ENCODE measurements around the gene IZUMO3. TPM values are rescaled to one million over a fixed set of nuclear protein-coding genes. Genes with fewer than 3 reads are reported as not detected.

IZUMO3 gene, protein sequence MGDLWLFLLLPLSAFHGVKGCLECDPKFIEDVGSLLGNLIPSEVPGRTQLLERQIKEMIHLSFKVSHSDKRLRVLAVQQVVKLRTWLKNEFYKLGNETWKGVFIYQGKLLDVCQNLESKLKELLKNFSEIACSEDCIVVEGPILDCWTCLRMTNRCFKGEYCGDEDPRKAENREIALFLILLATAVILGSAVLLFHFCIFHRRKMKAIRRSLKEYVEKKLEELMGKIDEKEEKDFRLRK
- polyA plus RNA-seq (2013, experiment 1 of 2) = not detected
- polyA plus RNA-seq (2013, experiment 2 of 2) = not detected

DNA sequence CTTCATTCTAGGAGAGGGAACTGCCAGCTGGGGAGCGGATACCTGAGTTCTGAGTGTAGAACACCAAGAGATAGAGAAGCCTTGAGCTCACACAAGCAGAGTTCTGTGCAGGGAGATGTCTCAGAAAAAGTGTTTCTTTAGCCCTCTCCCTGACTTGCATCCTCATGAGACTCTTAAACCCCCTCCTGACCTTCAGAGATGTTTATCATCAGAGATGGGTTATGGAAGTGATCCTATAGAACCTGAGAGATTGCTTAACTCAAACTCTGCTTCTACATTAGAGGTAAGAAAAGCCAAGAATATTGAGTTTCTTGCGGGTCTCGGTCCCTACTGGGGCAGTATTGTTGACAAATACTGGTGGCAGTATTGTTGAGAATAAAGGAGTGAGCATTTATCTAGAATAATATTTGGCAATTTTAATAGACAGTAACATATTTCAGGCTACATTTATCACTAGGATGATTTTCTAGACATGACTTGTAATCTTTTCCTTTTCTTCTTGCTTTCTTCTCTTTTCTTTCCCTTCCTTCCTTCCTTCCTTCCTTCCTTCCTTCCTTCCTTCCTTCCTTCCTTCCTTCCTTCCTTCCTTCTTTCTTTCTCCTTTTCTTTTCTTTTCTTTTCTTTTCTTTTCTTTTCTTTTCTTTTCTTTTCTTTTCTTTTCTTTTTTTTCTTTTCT is at the start of gene IZUMO3:
Gene IZUMO3, minus strand, starts transcription at position 51 of the 676 bp plus-strand sequence. CDS start 248 bp downstream, outside the sequence.
- no CpG with 5 or more reads among the region's 3 CpGs for WGBS, 2 donors (ENCODE audit: extremely low coverage in 2 of 2, insufficient read length in 2 of 2, insufficient replicate concordance in 1 of 2)
- Histone ChIP-seq H3K9me3 (replicated peaks in 1 of 2; ENCODE audit: control insufficient read depth in 2 of 2, insufficient read depth in 1 of 2, low read depth in 1 of 2, low read length in 2 of 2) (no peaks in the 10 kb centered on the region), H2BK15ac (ENCODE audit: low read length) (no peak within 1 kb of the TSS), H2AK5ac (ENCODE audit: low read depth, low read length) (no peak within 1 kb of the TSS), H3K79me1 (ENCODE audit: low read depth, low read length) (no peaks in the 10 kb centered on the region), H3K36me3 (replicated peaks in 1 of 2; ENCODE audit: control insufficient read depth in 2 of 2, insufficient read depth in 2 of 2, low read length in 2 of 2) (no peaks in the 10 kb centered on the region), H2AFZ (ENCODE audit: low read length) (no peak within 1 kb of the TSS), H3K14ac (ENCODE audit: low read length) (no peak within 1 kb of the TSS), H2BK12ac (ENCODE audit: low read length) (no peak within 1 kb of the TSS), H3K4me1 (ENCODE audit: control insufficient read depth in 2 of 2, insufficient read depth in 1 of 2, low read depth in 1 of 2, low read length in 2 of 2) (no peaks in the 10 kb centered on the region), H3K4ac (ENCODE audit: low read length) (no peak within 1 kb of the TSS), H3K4me2 (ENCODE audit: insufficient read depth, low read length, poor library complexity, severe bottlenecking) (no peak within 1 kb of the TSS), H4K91ac (ENCODE audit: low read depth, low read length, poor library complexity) (no peak within 1 kb of the TSS), H3K27me3 (ENCODE audit: control insufficient read depth in 3 of 3, insufficient read depth in 3 of 3, low read depth in 1 of 3, low read length in 3 of 3) (peaks cover 0 to 5% (median 0%) of the 10 kb centered on the region in 3 experiments), H2BK120ac (ENCODE audit: low read depth, low read length) (no peak within 1 kb of the TSS), H2BK5ac (ENCODE audit: low read length) (no peak within 1 kb of the TSS), H3K27ac (replicated peaks; ENCODE audit: low read length) (no peak within 1 kb of the TSS), H3K18ac (ENCODE audit: low read length) (no peak within 1 kb of the TSS), H4K8ac (ENCODE audit: low read depth, low read length) (no peak within 1 kb of the TSS), H3K4me3 (ENCODE audit: low read length in 2 of 2) (no peak within 1 kb of the TSS), H3K9ac (ENCODE audit: low read depth, low read length, poor library complexity) (no peak within 1 kb of the TSS), H3K23ac (ENCODE audit: low read depth, low read length, poor library complexity) (no peak within 1 kb of the TSS)
- no peak for DNase-seq (ENCODE audit: low spot score)

DNA sequence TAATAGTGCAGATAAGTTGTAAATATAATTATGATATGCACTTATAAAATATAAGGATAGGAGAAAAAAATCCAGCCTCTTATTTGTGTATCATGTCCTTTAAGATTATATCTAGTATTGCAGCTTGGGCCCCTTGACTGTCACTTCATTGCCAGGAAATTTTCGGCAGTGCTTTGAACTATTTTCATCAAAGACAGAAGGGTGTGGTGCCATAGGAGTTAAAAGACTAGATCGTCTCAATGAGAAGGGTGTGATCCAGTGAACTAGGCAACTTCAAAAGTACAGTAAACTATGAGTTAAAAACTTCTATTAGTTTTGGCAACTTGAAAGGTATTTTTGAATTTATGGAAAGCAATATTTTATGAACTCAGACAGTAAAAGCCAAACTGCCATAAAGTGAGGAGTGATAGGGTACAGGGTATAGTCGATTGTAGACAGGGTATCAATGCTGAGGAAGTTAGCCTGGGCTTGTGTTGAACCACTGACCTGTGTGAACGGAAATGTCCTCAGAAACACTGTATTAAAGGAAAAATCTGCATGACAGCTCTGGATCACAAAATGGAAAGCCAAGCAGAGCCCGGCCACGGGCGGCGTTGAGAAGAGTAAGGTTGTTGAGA is 48.6 kb upstream of the IZUMO3 start:
- Histone ChIP-seq H3K4me2 (ENCODE audit: insufficient read depth, low read length, poor library complexity, severe bottlenecking) (no peak overlapping the region), H2AFZ (ENCODE audit: low read length) (no peak overlapping the region), H3K27me3 (ENCODE audit: control insufficient read depth in 3 of 3, insufficient read depth in 3 of 3, low read depth in 1 of 3, low read length in 3 of 3) (no peaks in the 10 kb centered on the region), H3K9ac (ENCODE audit: low read depth, low read length, poor library complexity) (no peak overlapping the region), H3K79me1 (ENCODE audit: low read depth, low read length) (no peaks in the 10 kb centered on the region), H4K8ac (ENCODE audit: low read depth, low read length) (no peak overlapping the region), H3K4me3 (ENCODE audit: low read length in 2 of 2) (no peak overlapping the region), H3K4me1 (ENCODE audit: control insufficient read depth in 2 of 2, insufficient read depth in 1 of 2, low read depth in 1 of 2, low read length in 2 of 2) (no peaks in the 10 kb centered on the region), H2AK5ac (ENCODE audit: low read depth, low read length) (no peak overlapping the region), H3K14ac (ENCODE audit: low read length) (no peak overlapping the region), H3K4ac (ENCODE audit: low read length) (no peak overlapping the region), H3K27ac (replicated peaks; ENCODE audit: low read length) (no peak overlapping the region), H2BK12ac (ENCODE audit: low read length) (no peak overlapping the region), H3K23ac (ENCODE audit: low read depth, low read length, poor library complexity) (no peak overlapping the region), H3K36me3 (replicated peaks in 1 of 2; ENCODE audit: control insufficient read depth in 2 of 2, insufficient read depth in 2 of 2, low read length in 2 of 2) (no peaks in the 10 kb centered on the region), H2BK5ac (ENCODE audit: low read length) (no peak overlapping the region), H3K9me3 (replicated peaks in 1 of 2; ENCODE audit: control insufficient read depth in 2 of 2, insufficient read depth in 1 of 2, low read depth in 1 of 2, low read length in 2 of 2) (no peaks in the 10 kb centered on the region), H3K18ac (ENCODE audit: low read length) (no peak overlapping the region), H2BK15ac (ENCODE audit: low read length) (no peak overlapping the region), H2BK120ac (ENCODE audit: low read depth, low read length) (no peak overlapping the region), H4K91ac (ENCODE audit: low read depth, low read length, poor library complexity) (no peak overlapping the region)
- no peak for DNase-seq (ENCODE audit: low spot score)
- no CpG with 5 or more reads among the region's 8 CpGs for WGBS, 2 donors (ENCODE audit: extremely low coverage in 2 of 2, insufficient read length in 2 of 2, insufficient replicate concordance in 1 of 2)

DNA sequence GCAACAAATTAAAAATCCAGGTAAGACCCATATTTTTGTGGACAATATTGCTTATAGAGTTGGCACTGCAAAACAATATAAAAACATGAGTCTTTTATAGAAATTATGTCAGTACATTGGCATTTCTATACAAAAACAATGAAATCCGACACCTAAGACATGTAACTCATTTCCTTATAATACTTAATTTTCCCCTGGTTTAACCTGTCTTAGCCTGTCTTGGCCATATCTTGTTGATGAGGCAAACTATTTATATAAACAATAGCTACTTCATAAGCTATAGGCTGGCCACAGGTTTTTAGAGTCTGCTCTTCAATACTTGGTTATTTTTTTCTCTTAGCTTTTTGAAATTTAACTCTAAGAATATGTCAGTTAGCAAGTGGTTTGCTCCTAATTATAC is 44.7 kb upstream of the IZUMO3 start:
- no peak overlapping the region for H3K18ac ChIP-seq (ENCODE audit: low read length)
- no peak overlapping the region for H3K4me3 ChIP-seq (ENCODE audit: low read length in 2 of 2)
- H2AFZ ChIP-seq (ENCODE audit: low read length) = no peak overlapping the region
- no peak overlapping the region for H2BK120ac ChIP-seq (ENCODE audit: low read depth, low read length)
- peaks cover 0 to 4% of the 10 kb centered on the region in 2 donors for H3K9me3 ChIP-seq (replicated peaks in 1 of 2; ENCODE audit: control insufficient read depth in 2 of 2, insufficient read depth in 1 of 2, low read depth in 1 of 2, low read length in 2 of 2)
- no peak overlapping the region for H2BK5ac ChIP-seq (ENCODE audit: low read length)
- H3K23ac ChIP-seq (ENCODE audit: low read depth, low read length, poor library complexity) = no peak overlapping the region
- no peak overlapping the region for H3K4me2 ChIP-seq (ENCODE audit: insufficient read depth, low read length, poor library complexity, severe bottlenecking)
- H3K14ac ChIP-seq (ENCODE audit: low read length) = no peak overlapping the region
- H4K91ac ChIP-seq (ENCODE audit: low read depth, low read length, poor library complexity) = no peak overlapping the region
- H3K79me1 ChIP-seq (ENCODE audit: low read depth, low read length) = no peaks in the 10 kb centered on the region
- no peak overlapping the region for H4K8ac ChIP-seq (ENCODE audit: low read depth, low read length)
- no peak overlapping the region for H3K9ac ChIP-seq (ENCODE audit: low read depth, low read length, poor library complexity)
- no peak overlapping the region for H3K27ac ChIP-seq (replicated peaks; ENCODE audit: low read length)
- no peak for DNase-seq (ENCODE audit: low spot score)
- no peak overlapping the region for H2AK5ac ChIP-seq (ENCODE audit: low read depth, low read length)
- no peaks in the 10 kb centered on the region for H3K27me3 ChIP-seq (ENCODE audit: control insufficient read depth in 3 of 3, insufficient read depth in 3 of 3, low read depth in 1 of 3, low read length in 3 of 3)
- no peaks in the 10 kb centered on the region for H3K36me3 ChIP-seq (replicated peaks in 1 of 2; ENCODE audit: control insufficient read depth in 2 of 2, insufficient read depth in 2 of 2, low read length in 2 of 2)
- H3K4me1 ChIP-seq (ENCODE audit: control insufficient read depth in 2 of 2, insufficient read depth in 1 of 2, low read depth in 1 of 2, low read length in 2 of 2) = no peaks in the 10 kb centered on the region
- WGBS, 2 donors (ENCODE audit: extremely low coverage in 2 of 2, insufficient read length in 2 of 2, insufficient replicate concordance in 1 of 2) = no CpG with 5 or more reads among the region's 1 CpG
- H2BK12ac ChIP-seq (ENCODE audit: low read length) = no peak overlapping the region
- H3K4ac ChIP-seq (ENCODE audit: low read length) = no peak overlapping the region
- H2BK15ac ChIP-seq (ENCODE audit: low read length) = no peak overlapping the region

DNA sequence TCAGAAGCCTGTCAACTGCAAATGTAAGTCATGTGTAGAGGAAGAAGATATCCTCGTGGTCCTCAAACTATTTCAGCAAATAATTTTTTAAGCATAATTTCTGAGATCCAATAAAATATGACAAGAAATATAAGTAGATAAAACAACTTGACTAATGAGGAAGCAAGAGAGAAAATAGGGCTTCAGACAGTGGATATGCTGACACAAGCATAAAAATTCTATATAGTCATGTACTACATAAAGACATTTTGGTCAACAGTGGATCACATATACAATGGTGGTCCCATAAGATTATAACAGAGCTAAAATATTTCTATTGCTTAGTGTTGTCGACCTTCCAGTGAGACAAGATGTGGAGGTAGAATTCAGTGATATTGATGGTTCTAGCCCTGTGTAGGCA is 42.2 kb upstream of the IZUMO3 start:
- H3K4me1 ChIP-seq (ENCODE audit: control insufficient read depth in 2 of 2, insufficient read depth in 1 of 2, low read depth in 1 of 2, low read length in 2 of 2) = no peaks in the 10 kb centered on the region
- H2BK5ac ChIP-seq (ENCODE audit: low read length) = no peak overlapping the region
- H2BK12ac ChIP-seq (ENCODE audit: low read length) = no peak overlapping the region
- H3K36me3 ChIP-seq (replicated peaks in 1 of 2; ENCODE audit: control insufficient read depth in 2 of 2, insufficient read depth in 2 of 2, low read length in 2 of 2) = no peaks in the 10 kb centered on the region
- no peak overlapping the region for H3K4ac ChIP-seq (ENCODE audit: low read length)
- peaks cover 0 to 10% of the 10 kb centered on the region in 2 donors for H3K9me3 ChIP-seq (replicated peaks in 1 of 2; ENCODE audit: control insufficient read depth in 2 of 2, insufficient read depth in 1 of 2, low read depth in 1 of 2, low read length in 2 of 2)
- H3K4me2 ChIP-seq (ENCODE audit: insufficient read depth, low read length, poor library complexity, severe bottlenecking) = no peak overlapping the region
- H3K27ac ChIP-seq (replicated peaks; ENCODE audit: low read length) = no peak overlapping the region
- no peaks in the 10 kb centered on the region for H3K27me3 ChIP-seq (ENCODE audit: control insufficient read depth in 3 of 3, insufficient read depth in 3 of 3, low read depth in 1 of 3, low read length in 3 of 3)
- H3K14ac ChIP-seq (ENCODE audit: low read length) = no peak overlapping the region
- no peak overlapping the region for H2AFZ ChIP-seq (ENCODE audit: low read length)
- H4K91ac ChIP-seq (ENCODE audit: low read depth, low read length, poor library complexity) = no peak overlapping the region
- no peak overlapping the region for H2BK15ac ChIP-seq (ENCODE audit: low read length)
- DNase-seq (ENCODE audit: low spot score) = no peak
- H3K18ac ChIP-seq (ENCODE audit: low read length) = no peak overlapping the region
- H2AK5ac ChIP-seq (ENCODE audit: low read depth, low read length) = no peak overlapping the region
- no peak overlapping the region for H2BK120ac ChIP-seq (ENCODE audit: low read depth, low read length)
- no peak overlapping the region for H3K23ac ChIP-seq (ENCODE audit: low read depth, low read length, poor library complexity)
- no CpG with 5 or more reads among the region's 2 CpGs for WGBS, 2 donors (ENCODE audit: extremely low coverage in 2 of 2, insufficient read length in 2 of 2, insufficient replicate concordance in 1 of 2)
- H3K79me1 ChIP-seq (ENCODE audit: low read depth, low read length) = no peaks in the 10 kb centered on the region
- H3K4me3 ChIP-seq (ENCODE audit: low read length in 2 of 2) = no peak overlapping the region
- H4K8ac ChIP-seq (ENCODE audit: low read depth, low read length) = no peak overlapping the region
- no peak overlapping the region for H3K9ac ChIP-seq (ENCODE audit: low read depth, low read length, poor library complexity)

Measured in neuronal stem cell (in vitro differentiated cells).